GM19468 (cell line): ENCODE results near the gene CCL2.
"Not testable (repeated sequence)": the region's sequence is repeated elsewhere in the genome, so short reads cannot be mapped to it uniquely, and the experiment has no call there.

ENCODE experiments used
- ATAC-seq: cut with Tn5 transposase; IDR thresholded peaks from one replicate; pipeline ENCODE4 v1.9.1; 2021; ENCODE audit warnings: mild to moderate bottlenecking, moderate library complexity, moderate number of reproducible peaks; ENCODE audit not compliant: unreplicated experiment; ENCODE audit errors: extremely low read depth

The CCL2 gene

DNA sequence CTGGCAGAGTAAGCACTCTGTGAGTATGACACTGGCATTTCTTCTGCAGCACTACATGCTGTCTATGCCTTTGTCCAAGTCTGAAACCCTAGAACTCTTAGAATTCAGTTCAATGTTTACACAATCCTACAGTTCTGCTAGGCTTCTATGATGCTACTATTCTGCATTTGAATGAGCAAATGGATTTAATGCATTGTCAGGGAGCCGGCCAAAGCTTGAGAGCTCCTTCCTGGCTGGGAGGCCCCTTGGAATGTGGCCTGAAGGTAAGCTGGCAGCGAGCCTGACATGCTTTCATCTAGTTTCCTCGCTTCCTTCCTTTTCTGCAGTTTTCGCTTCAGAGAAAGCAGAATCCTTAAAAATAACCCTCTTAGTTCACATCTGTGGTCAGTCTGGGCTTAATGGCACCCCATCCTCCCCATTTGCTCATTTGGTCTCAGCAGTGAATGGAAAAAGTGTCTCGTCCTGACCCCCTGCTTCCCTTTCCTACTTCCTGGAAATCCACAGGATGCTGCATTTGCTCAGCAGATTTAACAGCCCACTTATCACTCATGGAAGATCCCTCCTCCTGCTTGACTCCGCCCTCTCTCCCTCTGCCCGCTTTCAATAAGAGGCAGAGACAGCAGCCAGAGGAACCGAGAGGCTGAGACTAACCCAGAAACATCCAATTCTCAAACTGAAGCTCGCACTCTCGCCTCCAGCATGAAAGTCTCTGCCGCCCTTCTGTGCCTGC is at the start of gene CCL2:
Gene CCL2, plus strand, starts transcription at position 635 of the 730 bp plus-strand sequence. Its CDS starts 65 bp downstream, at position 700.
- no peak for ATAC-seq

DNA sequence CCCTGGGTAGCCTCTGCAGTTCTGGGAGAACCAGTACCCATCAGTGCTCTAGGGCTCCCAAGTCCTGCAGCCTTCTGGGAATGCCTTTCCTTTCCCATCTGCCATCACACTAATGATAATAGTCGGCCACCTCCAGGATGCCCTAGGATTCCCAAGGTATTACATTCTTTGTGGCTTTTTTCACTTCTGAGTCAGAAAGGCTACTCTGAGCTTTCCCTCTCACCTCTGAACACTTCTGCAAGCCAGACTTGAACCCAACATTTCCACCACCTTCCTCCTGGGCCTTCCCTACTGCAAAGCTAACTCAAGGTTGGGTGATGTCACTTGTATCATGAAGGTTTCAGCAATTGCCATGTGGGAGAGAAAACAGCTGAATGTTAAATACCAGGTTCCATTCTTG is 49.7 kb upstream of the CCL2 start:
- ATAC-seq = no peak

DNA sequence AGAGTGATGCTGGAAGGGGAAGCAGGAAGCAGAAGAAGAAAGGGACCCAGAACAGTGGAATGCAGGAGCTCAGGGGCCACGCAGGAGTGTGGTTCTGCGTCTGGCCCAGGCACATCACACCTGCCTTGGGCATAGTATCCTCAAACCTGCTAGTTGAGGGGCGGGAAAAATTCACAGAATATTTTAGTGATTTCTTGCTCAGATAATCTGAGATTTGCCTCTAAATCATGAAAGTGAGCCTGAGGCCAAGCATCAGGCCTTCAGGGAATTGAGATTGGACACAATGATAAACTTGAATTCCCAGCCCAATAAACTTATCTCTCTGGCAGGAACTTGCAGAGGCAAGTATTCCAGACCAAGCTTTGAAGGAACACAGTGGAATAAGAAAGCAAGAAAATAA is 48.5 kb upstream of the CCL2 start:
- ATAC-seq = no peak

DNA sequence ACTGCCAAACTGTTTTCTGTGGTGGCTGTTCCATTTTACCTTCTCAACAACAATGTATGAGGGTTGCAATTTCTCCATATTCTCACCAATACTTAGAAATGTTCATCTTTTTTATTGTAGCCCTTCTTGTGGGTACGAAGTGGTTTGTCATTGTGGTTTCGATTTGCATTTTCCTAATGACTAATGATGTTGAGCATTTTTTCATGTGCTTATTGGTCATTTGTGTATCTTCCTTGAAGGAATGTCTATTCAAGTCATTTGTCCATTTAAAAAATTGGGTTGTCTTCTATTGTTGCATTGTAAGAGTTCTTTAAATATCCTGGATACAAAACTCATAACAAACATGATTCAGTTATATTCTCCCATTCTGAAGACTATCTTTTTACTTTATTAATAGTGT is 47.5 kb upstream of the CCL2 start:
- ATAC-seq = no peak

DNA sequence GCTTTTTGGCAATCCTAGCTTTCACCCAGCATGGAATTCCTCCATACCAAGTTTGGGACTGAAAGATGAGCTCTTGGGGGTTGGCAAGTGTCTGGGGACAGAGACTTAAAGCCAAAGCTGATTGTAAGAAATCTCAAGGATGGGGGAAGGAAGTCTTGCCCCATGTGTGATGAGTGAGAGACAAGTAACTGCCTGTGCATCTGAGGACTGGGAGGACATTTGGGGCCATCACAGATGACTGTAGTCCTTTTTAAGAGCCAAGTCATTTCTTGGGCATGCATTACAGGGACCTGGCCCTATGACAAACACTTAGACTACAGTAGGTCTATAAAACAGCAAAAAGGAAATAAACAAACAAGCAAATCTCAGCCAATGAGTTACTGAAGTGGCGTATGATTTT is 36.3 kb upstream of the CCL2 start:
- ATAC-seq = no peak

DNA sequence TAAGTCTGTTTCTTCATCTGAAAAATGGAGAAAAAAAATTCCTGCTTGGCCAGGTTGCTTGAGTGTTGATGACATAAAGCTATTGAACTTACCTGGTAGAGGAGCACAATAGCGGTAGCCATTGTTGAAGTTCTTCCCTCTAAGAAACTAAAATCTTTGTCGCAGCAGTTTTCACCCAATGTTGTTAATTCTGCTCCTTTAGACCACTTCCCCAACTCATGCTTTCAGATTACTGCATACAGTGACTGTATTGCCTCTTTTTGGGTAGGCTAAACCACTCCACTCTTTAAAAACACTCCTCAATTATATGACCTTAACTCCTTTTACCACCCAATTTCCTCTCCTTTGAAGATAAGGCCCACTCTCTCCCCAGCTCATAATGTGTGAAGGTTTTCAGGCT is 35.7 kb upstream of the CCL2 start:
- ATAC-seq = no peak

DNA sequence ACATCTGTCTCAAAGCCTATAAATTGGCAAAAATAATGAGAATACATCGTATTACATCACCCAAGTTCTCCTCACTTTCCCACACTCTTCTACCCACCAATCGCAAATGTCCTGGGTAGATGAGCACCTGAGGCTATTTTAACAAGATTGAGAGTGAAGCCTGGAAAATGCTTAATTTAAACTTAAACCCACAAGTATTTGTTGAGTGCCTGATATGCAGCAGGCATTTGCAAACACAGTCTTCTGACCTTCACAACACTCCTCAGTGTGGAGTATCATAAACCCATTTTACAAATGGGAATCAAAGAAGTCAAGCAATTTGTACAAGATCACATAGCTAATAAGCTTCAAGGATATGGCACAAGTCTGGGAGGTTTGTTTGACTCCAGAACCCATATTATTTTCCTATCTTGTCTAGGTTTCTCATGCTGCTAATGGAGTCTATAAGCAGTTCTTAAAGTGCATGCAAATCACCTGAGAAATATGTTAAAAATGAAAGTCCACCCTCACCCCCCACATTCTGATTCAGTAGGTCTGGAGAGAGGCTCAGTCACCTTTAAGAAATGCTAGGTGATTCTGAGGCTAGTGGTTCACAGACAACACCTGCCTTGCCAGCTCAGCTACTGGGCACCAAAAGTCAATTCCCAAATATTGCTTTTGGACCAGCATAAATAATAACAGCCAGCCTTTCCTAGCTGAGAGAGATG is 34.9 kb upstream of the CCL2 start:
- no peak for ATAC-seq

DNA sequence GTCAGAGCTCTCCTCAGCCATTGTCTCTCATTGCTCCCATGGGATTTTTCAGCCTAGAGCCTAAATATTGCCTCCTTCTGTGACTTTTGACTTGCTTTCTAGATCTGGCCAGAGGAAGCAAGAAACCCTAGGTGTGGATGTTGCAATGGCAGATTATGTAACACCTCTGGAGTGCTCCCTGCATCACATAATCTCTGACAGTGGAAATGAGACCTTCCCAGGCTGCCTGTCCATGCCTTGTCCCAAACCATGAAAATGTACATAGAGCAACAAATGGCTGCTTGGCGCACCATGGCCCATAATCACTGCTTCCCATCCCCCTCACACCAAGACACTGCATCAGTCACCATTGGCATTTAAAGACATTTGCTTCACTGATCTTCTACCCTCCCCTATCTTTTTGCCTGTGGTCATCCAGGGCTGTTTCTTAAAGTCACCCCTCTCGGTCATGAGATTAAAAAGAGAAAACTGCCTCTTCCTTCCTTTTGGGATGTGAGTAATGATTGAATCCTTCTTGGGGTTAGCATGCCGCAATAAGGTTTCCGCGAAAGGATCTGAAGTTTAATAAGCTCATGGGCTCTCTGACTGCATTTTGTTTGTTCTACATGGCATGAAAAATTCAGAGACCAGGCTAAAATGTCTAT is 34.2 kb upstream of the CCL2 start:
- no peak for ATAC-seq

DNA sequence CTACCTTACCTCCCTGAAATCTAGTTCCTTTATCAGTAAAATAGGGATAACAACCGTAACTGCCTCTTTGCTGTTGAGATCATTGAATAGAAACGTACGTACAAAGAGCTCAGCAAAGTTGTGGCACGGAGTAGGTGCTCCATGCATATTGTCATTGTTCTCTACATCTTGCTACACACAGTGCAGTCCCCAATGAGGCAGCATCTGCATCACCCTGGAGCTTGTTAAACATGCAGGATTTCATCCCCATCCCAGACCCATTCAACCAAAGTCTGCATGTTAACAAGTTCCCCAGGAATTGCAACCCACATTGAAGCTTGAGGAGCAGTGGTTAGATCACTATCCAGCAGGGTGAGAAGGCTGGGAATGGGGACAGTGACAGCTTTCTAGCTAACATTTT is 33.7 kb upstream of the CCL2 start:
- ATAC-seq = no peak

DNA sequence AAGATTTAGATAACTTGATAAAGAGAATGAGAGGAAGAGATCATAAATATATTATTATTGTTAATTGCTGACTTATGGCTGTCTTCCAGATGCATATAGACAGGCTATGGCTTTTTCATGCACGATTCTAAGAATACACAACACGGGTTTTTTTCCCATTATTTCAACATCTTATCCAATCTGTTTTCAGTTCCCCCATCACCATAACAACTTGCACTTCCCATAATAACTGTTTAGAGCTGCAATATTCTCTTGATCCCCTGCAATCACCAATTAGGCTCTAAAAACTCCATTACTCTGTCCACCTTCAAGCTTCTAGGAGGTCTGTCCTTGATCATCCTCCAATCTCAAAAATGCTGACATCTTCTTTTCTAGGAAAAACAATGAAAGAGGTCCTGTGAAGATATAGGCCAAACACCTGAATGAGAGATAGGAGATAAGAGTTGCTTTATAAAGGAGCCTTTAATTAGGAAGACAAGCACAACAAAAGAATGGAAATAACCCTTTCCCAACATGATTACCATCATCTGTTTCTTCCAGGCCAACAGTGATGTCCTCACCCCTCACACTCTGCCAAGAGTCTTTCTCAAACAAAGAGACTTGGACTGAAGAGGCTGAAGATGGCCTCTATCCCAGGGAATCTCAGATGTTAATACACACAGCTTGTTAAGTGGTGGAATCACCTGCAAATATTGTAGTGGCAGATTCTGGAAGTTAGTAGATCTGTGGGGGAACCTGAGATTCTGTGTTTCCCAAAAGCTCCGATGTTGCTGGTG is 32.2 kb upstream of the CCL2 start:
- ATAC-seq = no peak

DNA sequence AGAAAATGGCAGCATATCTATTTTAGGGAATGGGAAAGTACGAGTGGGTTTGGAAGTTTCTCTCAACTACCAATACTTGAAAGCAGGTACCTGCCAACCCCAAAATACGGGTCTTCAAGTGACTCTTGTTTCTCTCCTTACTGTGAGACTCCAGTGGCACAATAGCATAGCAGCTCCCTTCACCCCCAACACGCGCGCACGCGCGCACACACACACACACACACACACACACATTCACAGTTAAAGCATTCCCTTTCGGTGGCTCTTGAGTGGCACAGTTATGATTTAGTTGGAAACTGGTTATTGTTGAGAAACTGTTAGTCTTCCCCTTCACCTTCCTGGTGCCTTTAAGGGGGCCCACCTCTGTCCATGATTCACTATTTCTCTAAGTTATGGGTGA is 30.0 kb upstream of the CCL2 start:
- no peak for ATAC-seq

DNA sequence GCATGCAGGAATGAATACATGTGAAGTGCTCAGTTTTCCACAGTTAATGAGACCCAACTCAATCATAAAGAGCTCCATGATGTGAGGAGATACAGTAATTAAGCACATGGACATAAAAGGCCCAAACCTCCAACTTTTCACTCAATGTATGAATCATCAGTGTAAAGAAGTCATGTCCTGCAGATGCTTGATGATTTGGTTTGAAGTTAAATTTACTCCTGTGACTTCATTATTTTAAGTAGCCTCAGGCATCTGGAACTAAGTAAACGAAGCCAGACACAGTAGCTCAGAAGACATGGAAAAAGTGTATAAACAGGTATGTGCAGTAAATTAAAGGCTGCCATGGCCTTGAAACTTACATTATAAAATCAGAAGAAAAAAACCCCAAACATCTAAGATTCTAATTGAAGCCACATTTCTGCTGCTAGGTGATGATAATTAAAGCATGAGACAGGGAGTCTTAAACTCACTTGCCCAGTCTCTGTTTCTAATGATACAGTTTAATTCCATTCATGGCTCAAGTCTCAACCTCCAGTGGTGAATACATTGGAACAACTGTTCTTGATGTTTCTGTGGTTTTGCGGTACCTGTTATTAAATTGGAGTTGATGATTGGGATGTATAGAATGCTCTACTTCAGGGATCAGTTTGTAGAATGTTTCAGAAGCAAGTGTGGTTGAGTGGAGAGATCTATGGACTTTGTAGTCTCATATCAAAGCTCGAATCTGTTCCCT is 28.9 kb upstream of the CCL2 start:
- ATAC-seq = no peak

DNA sequence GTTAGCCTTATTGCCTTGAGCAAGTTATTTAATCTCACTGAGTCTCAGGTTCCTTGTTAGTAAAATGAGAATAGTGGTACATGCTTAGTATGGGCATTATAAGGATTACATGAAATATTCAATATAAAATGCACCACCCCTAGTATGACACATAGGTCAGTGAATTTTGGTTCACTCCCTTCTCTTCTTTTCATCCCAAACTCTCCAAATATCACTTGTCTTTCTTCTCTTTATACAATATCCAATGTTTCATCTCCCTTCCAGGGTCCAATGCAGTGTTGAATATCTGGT is 28.4 kb upstream of the CCL2 start:
- ATAC-seq = no peak

DNA sequence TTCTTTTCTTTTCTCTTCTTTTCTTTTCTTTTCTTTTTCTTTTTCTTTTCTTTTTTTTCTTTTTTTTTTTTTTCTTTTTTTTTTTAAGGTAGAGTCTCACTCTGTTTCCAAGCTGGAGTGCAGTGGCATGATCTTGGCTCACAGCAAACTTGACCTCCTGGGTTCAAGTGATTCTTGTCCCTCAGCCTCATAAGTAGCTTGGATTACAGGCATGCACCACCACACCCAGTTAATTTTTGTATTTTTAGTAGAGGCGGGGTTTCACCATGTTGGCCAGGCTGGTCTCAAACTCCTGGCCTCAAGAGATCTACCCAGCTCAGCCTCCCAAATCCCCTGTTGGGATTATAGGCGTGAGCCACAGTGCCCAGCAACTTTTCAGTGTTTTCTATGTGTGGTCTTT is 27.8 kb upstream of the CCL2 start:
- not testable (repeated sequence) for ATAC-seq

DNA sequence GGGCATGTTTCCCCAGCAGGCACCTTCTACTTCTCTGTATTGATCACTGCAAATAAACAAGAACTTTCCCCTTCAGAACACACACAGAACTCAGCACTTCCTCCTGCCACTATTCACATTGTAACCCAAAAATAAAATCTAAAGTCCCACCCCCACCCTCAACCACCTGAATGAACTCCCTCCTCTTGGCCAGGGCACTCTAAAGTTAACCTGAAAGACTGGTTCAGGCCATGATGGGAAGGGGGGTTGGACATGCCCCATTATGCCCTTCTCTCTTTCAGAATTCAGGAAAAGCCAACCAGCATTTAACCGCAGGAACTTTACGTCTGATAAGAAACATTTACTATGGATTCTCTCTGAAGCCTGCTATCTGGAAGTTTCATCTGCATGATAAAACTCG is 27.4 kb upstream of the CCL2 start:
- no peak for ATAC-seq

DNA sequence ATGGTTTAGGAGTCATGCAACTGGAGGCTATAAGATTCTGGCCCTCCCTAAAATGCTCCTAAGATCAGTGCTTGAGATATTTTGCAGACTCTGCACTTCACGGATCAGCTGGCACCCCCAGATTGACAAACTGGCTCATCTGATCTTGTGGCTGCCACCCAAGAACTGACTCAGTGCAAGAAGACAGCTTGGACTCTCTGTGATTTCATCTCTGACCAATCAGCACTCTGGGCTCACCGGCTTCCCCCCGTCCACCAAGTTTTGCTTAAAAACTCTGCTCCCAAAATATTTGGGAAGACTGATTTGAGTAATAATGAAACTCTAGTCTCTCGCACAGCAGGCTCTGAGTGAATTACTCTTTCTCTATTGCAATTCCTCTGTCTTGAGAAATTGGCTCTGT is 26.3 kb upstream of the CCL2 start:
- ATAC-seq = no peak

DNA sequence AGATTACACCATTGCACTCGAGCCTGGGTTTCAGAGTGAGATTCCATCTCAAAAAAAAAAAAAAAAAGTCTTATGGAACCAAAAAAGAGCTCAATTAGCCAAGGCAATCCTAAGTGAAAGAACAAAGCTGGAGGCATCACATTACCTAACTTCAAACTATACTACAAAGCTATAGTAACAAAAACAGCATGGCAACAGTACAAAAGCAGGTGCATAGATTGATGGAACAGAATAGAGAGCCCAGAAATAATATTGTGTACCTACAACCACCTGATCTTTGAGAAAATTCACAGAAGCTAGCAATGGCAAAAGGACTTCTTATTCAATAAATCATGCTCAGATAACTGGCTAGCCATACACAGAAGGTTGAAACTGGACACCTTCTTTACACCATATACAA is 24.7 kb upstream of the CCL2 start:
- no peak for ATAC-seq

DNA sequence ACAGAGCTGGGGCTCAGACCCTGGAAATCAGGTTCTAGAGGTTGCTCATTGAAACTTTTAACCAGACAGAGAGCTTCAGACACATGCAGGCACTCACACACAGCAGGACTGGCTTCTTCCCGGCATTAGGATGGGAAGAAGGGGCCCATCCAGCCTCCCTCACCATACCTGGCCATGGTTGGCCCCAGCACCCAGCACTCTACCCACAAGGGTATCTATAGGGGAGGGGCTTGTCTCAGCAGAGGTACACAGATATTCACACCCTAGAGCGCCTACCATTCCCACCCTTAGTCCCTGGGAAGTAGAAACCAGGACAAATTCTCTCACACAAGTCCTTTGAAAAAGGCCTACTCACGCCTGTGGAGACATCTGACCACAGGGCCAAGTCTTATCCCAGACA is 20.5 kb upstream of the CCL2 start:
- no peak for ATAC-seq

DNA sequence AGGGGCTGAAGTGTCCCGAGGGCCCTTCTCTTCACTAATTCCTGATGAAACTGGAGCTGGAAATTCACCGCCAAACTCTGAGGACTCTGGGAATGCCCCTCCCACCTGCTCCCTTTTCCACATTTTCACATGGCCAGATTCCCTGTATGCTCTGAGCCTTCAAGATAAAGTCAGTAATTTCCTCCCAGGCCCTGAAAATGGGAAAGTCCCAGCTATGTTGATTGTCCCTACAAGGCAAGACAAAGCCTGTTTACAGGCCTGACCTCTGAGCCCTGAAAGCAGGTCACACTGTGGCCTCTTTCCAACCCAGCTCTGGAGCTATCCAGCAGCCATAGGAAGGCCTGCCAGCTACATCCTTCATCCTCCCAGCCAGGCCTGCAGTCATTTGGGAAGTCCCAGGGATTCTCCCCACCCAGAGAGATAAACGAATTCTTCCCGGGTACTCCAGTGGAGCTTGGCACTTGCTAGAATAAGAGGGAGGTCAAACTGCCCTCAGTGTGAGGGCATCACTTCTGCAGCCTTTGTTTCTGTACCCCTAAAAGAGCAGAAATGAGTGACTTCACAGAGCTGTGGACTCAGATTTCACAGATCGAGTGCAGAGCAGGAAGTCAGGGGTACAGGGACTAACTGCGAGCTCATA is 19.6 kb upstream of the CCL2 start:
- no peak for ATAC-seq
